Urinary bladder (tissue), 4 donors: ENCODE measurements around the gene CHST3. TPM values are rescaled to one million over a fixed set of nuclear protein-coding genes. Genes with fewer than 3 reads are reported as not detected.
"Not testable (repeated sequence)": the region's sequence is repeated elsewhere in the genome, so short reads cannot be mapped to it uniquely, and the experiment has no call there.

ENCODE experiments used
- DNase-seq: peaks from one replicate; pipeline ENCODE4 v3.0.0-alpha.2; 2015; ENCODE audit errors: extremely low spot score
- H3K27ac ChIP-seq: one replicate; pipeline ENCODE4 v1.5.1; 2013; ENCODE audit warnings: low read depth, mild to moderate bottlenecking, moderate library complexity
- H3K36me3 ChIP-seq: one replicate; pipeline ENCODE4 v1.6.1; 2013; ENCODE audit warnings: mild to moderate bottlenecking, moderate library complexity; ENCODE audit not compliant: insufficient read depth
- H3K4me1 ChIP-seq: one replicate; pipeline ENCODE4 v1.6.1; 2013; ENCODE audit warnings: mild to moderate bottlenecking, moderate library complexity; ENCODE audit not compliant: insufficient read depth
- H3K4me3 ChIP-seq: one replicate; pipeline ENCODE4 v1.5.1; 2013; ENCODE audit warnings: low read depth, low read length
- WGBS: extraction: QIAGEN DNeasy Blood & Tissue Kit; methylation state at CpG from one replicate; pipeline ENCODE4 v1.1.7; 2013; 5-methylcytosine and 5-hydroxymethylcytosine counted together
- polyA plus RNA-seq: library from polyadenylated mRNA; stranded (reverse); fragments of 200-250 nt; gene quantifications from one replicate; pipeline ENCODE4 v1.2.3, GENCODE V29; 2013
- total RNA-seq: library from RNA; depleted of rRNA; stranded (reverse); fragments of >200 nt; gene quantifications from one replicate; pipeline ENCODE4 v1.2.3, GENCODE V29; 2014
- donor health status: healthy with polysubstance abuse.
- donor health status: healthy.

Gene CHST3, protein sequence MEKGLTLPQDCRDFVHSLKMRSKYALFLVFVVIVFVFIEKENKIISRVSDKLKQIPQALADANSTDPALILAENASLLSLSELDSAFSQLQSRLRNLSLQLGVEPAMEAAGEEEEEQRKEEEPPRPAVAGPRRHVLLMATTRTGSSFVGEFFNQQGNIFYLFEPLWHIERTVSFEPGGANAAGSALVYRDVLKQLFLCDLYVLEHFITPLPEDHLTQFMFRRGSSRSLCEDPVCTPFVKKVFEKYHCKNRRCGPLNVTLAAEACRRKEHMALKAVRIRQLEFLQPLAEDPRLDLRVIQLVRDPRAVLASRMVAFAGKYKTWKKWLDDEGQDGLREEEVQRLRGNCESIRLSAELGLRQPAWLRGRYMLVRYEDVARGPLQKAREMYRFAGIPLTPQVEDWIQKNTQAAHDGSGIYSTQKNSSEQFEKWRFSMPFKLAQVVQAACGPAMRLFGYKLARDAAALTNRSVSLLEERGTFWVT
- total RNA-seq (15.9 TPM), polyA plus RNA-seq (17.1 TPM)

GRCh38 chr10:71964098-71964742 is at the start of gene CHST3:
Gene CHST3, plus strand, starts transcription at chr10:71964395. Its CDS starts 41,448 bp downstream, at chr10:72005843.
- H3K36me3 ChIP-seq, result no peaks in the 10 kb centered on the region
- H3K4me1 ChIP-seq, result peaks cover 3% of the 10 kb centered on the region
- peak within 1 kb of the TSS; percentile 70 for H3K4me3 ChIP-seq
- under 1% methylated on average over 77 of the region's 77 CpGs for WGBS
- no peak for DNase-seq
- H3K27ac ChIP-seq, result peak within 1 kb of the TSS; percentile 92

DNA sequence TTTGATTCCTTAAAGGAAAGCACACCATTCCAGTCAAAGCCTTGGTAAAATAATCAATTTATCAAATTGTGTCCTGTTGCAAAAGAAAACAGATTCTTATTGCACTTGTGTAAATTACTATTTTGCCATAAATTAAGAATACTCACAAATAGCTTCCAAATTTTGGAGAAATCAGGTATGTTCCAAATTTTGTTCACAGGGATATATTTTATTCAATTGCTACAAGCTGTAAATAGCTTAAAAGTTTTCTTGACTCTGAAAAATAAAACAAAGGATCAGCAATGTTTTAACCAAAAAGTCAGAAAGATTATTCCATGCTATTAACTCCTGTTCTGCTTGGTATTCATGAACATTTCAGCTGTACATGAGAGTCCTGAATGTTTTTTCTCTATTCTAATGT is 47.4 kb upstream of the CHST3 start:
- Histone ChIP-seq H3K4me1 (no peaks in the 10 kb centered on the region), H3K27ac (no peak overlapping the region), H3K4me3 (no peak overlapping the region), H3K36me3 (no peaks in the 10 kb centered on the region)
- no peak for DNase-seq

GRCh38 chr10:71918992-71919391 is 45.2 kb upstream of the CHST3 start:
- no peaks in the 10 kb centered on the region for H3K36me3 ChIP-seq
- DNase-seq, result no peak
- no peak overlapping the region for H3K4me3 ChIP-seq
- 84% methylated on average over 7 of the region's 7 CpGs for WGBS
- no peak overlapping the region for H3K27ac ChIP-seq
- no peaks in the 10 kb centered on the region for H3K4me1 ChIP-seq

- not testable (repeated sequence) for DNase-seq, H3K4me3 ChIP-seq, H3K4me1 ChIP-seq, H3K36me3 ChIP-seq, H3K27ac ChIP-seq
- 72% methylated on average over 7 of the region's 7 CpGs for WGBS
Observed at GRCh38 chr10:71919956-71920539, 44.1 kb upstream of the CHST3 start.

DNA sequence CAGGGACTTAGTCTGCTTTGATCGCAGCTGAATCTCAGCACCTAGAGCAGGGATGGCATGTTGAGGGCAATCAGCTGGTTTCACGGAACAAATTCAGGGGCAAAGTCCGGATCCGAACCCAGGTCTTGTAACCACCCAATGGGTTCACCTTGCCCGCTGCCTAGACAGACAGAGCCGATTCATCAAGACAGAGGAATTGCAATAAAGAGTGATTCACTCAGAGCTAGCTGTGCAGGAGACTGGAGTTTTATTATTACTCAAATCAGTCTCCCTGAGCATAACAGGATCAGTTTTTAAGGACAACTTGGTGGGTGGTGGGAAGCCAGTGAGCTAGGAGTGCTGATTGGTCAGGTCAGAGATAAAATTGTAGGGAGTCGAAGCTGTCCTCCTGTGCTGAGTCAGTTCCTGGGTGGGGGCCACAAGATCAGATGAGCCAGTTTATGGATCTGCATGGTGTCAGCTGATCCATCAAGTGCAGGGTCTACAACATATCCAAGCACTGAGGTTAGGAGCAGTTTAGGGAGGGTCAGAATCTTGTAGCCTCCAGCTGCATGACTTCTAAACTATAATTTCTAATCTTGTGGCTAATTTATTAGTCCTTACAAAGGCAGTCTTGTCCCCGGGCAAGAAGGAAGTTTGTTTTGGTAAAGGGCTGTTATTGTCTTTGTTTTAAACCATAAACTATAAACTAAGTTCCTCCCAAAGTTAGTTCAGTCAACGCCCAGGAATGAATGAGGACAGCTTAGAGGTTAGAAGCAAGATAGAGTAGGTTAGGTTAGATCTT is 43.5 kb upstream of the CHST3 start:
- Histone ChIP-seq H3K4me1 (no peaks in the 10 kb centered on the region), H3K36me3 (no peaks in the 10 kb centered on the region), H3K4me3 (no peak overlapping the region), H3K27ac (no peak overlapping the region)
- 56% methylated on average over 9 of the region's 9 CpGs for WGBS
- DNase-seq, result no peak

GRCh38 chr10:71921324-71922027 is 42.7 kb upstream of the CHST3 start:
- Histone ChIP-seq H3K4me1 (no peaks in the 10 kb centered on the region), H3K4me3 (no peak overlapping the region), H3K36me3 (no peaks in the 10 kb centered on the region), H3K27ac (no peak overlapping the region)
- DNase-seq, result peak; percentile 57
- WGBS, result 35% methylated on average over 4 of the region's 4 CpGs

DNA sequence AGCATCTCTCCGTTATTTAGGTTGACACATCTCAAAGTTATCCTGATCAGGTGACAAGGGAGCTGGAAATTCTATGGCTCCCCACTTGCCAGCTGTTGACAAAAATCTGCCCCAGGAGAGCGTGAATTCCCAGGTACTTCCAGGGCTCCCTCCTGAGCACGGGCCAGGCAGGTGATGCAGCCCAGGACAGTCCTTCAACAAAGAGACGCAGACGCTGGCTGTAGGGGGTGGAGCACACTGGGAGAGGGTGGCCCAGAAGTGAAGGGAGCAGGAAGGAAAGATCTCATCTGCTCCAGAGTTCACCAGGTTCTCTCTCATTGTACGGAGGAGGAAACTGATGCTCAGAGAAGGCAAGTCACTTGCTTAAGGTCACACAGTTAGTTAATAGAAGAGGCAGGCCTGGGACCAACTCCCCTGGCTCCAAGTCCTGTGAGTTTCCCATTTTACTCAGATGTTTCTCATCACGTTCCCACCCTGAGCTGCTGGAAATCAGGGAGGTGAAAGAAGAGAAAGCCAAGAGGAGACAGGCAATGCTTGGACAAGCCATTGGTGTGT is 41.0 kb upstream of the CHST3 start:
- Histone ChIP-seq H3K4me1 (no peaks in the 10 kb centered on the region), H3K4me3 (no peak overlapping the region), H3K36me3 (no peaks in the 10 kb centered on the region), H3K27ac (no peak overlapping the region)
- WGBS, result 73% methylated on average over 7 of the region's 7 CpGs
- no peak for DNase-seq

- H3K4me1 ChIP-seq, result no peaks in the 10 kb centered on the region
- H3K27ac ChIP-seq, result no peak overlapping the region
- WGBS, result 97% methylated on average over 3 of the region's 3 CpGs
- no peak for DNase-seq
- no peaks in the 10 kb centered on the region for H3K36me3 ChIP-seq
- no peak overlapping the region for H3K4me3 ChIP-seq
Observed at GRCh38 chr10:71924771-71925170, 39.4 kb upstream of the CHST3 start.

DNA sequence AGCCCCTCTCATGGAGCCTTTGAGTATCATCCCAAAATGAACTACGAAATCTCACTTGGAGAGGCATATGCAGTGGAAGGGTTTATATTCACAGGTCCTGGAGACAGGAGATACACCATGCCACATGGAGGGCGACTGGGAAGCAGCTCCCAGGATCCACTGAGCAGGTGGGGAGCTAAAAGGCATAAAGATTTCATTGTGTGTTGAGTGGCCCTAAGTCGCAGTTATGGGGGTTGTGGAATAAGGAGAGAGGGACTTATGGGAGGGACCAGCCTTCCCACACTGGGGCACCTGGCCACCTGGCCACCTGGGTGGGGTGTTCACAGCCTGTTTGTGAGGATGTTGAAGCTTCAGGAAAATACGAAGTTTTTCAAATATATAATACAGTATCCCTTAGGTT is 37.0 kb upstream of the CHST3 start:
- Histone ChIP-seq H3K4me3 (no peak overlapping the region), H3K27ac (no peak overlapping the region), H3K4me1 (no peaks in the 10 kb centered on the region), H3K36me3 (no peaks in the 10 kb centered on the region)
- DNase-seq, result no peak
- WGBS, result 86% methylated on average over 4 of the region's 4 CpGs

- DNase-seq, result no peak
- WGBS, result 75% methylated on average over 5 of the region's 5 CpGs
- Histone ChIP-seq H3K36me3 (no peaks in the 10 kb centered on the region), H3K4me1 (no peaks in the 10 kb centered on the region), H3K4me3 (no peak overlapping the region), H3K27ac (no peak overlapping the region)
Observed at GRCh38 chr10:71927776-71928592, 36.2 kb upstream of the CHST3 start.

- DNase-seq, result no peak
- H3K4me3 ChIP-seq, result no peak overlapping the region
- 90% methylated on average over 1 of the region's 1 CpG for WGBS
- H3K27ac ChIP-seq, result no peak overlapping the region
- H3K36me3 ChIP-seq, result no peaks in the 10 kb centered on the region
- H3K4me1 ChIP-seq, result no peaks in the 10 kb centered on the region
Observed at GRCh38 chr10:71931295-71931694, 32.9 kb upstream of the CHST3 start.

GRCh38 chr10:71933651-71934050 is 30.5 kb upstream of the CHST3 start:
- DNase-seq, result no peak
- WGBS, result 92% methylated on average over 1 of the region's 1 CpG
- no peaks in the 10 kb centered on the region for H3K4me1 ChIP-seq
- H3K4me3 ChIP-seq, result no peak overlapping the region
- no peaks in the 10 kb centered on the region for H3K36me3 ChIP-seq
- H3K27ac ChIP-seq, result no peak overlapping the region
